Stimulated activated CD4-positive, alpha-beta T cell treated with anti-CD3 and anti-CD28 coated beads, Interleukin-2, amount 100 ng/mL, for 4 hours (primary cell): ENCODE data around the gene IZUMO2.
"Not testable (repeated sequence)": the region's sequence is repeated elsewhere in the genome, so short reads cannot be mapped to it uniquely, and the experiment has no call there.

Source experiments
- DNase-seq: peaks from one replicate; pipeline ENCODE4 v3.0.0-alpha.2; 2020; ENCODE audit warnings: low read depth

Gene IZUMO2

GRCh38 chr19:50184196-50184595, 21.1 kb upstream of the IZUMO2 start:
- no peak for DNase-seq

- DNase-seq = no peak
These were observed 18.0 kb upstream of the IZUMO2 start for GRCh38 chr19:50181121-50181520.

- no peak for DNase-seq
These were observed 15.9 kb upstream of the IZUMO2 start for GRCh38 chr19:50178859-50179537.

- no peak for DNase-seq
These were observed 15.2 kb upstream of the IZUMO2 start for GRCh38 chr19:50178320-50178719.

DNA sequence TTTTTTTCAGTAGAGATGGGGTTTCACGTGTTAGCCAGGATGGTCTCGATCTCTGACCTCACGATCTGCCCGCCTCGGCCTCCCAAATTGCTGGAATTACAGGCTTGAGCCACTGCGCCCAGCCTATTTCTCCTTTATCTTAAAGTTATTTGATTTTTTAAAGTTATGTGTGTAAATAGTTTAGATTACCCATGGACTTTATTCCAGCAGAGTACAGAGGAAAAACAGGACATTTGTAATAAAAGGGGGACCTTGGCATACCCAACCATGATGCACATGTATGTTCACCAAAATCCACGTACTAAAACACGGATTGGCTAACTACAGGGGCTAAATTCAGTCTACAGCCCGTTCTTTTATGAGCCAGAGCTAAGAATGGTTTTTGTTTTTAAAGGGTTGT, 13.7 kb upstream of the IZUMO2 start:
- DNase-seq = no peak

GRCh38 chr19:50175924-50176323, 12.8 kb upstream of the IZUMO2 start:
- DNase-seq = no peak

- no peak for DNase-seq
These were observed 11.2 kb upstream of the IZUMO2 start for GRCh38 chr19:50174100-50174793.

DNA sequence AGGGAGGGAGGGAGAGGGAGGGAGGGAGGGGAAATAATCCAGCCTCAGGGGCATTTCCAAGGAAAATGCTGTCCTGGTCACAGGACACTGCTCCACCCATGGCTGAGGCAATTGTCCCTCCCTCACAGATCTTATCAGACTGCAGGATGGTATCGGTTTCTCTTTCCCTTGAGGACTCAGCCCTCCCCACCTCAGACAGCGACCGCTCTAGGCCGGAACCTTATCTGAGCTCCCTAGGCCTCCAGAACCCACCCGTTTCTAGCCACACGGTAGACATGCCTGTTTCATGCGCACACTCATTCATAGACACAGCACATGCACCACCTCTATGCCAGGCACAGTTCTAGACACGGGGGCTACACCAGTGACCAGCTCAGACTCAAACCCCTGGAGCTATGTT, 10.0 kb upstream of the IZUMO2 start:
- no peak for DNase-seq

- DNase-seq = no peak
These were observed 9.6 kb upstream of the IZUMO2 start for GRCh38 chr19:50172726-50173125.

- no peak for DNase-seq
These were observed 8.7 kb upstream of the IZUMO2 start for GRCh38 chr19:50171752-50172151.

- no peak for DNase-seq
These were observed 4.2 kb upstream of the IZUMO2 start for GRCh38 chr19:50167314-50167721.

- no peak for DNase-seq
These were observed 4.0 kb downstream of the IZUMO2 start for GRCh38 chr19:50159078-50159477.

DNA sequence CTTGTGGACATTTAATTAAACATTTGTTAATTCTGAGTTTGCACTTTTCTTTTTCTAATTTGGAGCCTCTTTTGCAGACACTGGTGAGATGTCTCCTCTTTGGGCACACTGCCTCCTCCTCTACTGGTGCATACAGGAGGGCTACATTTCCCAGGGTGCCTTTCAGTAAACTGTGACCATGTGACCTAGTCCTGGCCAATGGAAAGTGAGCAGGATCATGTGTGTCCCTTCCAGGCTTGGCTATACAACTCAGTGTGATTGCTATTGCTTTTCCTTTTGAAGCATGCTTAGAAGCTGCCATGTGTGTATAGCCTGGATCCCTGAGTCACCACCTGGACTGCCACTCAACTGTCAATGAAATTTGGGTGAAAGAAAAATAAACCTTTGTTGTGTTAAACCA, 4.5 kb downstream of the IZUMO2 start:
- DNase-seq = no peak

GRCh38 chr19:50155520-50156109, 7.5 kb downstream of the IZUMO2 start:
- DNase-seq = no peak

GRCh38 chr19:50154529-50154928, 8.6 kb downstream of the IZUMO2 start:
- no peak for DNase-seq

DNA sequence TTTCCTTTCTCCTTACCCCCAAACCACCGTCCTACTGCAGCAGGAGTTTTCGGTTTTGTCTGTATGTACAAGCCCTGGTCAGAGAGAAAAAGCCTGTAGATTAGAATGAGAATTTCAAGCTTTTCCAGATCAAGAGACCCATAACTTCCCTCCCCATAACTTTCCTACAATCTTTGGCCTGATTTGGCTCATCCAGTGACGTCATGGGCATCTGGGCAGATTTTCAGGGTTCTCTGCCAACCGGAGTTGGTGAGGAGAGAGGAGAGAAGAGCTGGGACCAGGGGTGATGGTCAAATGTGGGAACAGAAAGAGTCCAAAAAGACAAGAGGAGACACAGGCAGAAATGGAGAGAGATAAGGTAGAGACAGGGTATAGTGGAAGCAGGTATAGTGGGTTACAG, 10.5 kb downstream of the IZUMO2 start:
- no peak for DNase-seq

DNA sequence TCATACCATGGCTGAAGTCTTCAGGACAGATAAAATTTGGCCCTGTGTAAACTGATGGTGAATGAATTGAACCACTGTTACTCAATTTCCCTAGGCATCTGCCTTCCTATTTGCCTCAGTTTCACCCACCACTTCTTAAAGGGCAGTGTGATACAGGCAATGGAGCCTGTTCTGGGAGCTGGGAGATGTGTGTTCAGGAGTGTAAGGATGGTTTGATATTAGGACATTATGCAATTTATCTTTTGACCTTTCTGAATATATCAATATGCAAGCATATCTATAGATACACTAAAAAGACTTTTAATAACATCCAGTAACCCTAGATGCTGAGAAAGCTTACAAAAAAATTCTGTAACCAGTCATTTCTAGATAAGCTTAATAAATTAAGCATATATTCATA, 14.6 kb downstream of the IZUMO2 start:
- no peak for DNase-seq

DNA sequence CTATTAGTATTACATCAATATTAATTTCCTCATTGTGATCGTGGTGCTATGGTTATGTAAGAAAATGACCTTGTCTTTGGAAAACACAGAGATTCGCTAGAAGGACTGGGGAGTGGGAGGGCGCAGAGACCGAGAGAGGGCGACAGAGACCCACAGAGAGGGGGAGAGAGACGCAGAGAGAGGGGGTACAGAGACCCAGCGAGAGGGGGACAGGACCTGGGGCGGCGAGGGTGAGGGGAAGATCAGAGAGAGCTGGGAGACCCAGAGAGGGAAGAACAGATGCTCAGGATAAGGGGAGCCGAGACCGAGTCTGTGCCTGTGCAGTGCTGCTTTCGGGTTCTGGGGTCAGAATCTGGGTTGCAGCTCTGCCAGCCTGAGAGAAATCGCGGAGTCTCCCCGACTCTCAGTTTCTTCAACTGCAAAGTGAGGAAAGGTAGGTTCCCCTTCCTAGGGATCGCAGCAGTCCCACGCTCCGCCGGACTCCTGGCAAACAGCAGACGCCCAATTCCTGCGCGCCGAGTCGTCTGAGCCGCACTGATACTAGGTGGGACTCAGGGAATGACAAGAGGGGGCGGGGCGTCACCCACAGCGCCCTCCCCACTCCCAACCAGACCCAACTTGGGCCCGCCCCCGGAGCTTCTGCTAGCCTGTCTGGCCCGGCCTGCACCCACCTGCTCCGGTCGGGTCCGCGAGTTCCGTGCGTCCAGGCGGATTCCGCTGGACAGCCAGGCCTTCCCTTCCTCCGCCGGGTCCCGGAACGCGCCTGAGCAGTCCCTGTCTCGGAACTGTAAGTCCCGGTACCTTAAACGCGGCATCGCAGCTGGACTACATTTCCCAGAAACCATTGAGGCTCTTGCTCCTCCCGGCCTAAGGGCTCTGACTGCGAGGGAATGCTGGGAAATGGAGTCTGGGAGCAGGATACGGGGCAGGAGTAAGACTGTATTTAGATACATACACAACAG, 15.3 kb downstream of the IZUMO2 start:
- peak; percentile 62 for DNase-seq

- DNase-seq = not testable (repeated sequence)
These were observed 21.2 kb downstream of the IZUMO2 start for GRCh38 chr19:50141921-50142320.

DNA sequence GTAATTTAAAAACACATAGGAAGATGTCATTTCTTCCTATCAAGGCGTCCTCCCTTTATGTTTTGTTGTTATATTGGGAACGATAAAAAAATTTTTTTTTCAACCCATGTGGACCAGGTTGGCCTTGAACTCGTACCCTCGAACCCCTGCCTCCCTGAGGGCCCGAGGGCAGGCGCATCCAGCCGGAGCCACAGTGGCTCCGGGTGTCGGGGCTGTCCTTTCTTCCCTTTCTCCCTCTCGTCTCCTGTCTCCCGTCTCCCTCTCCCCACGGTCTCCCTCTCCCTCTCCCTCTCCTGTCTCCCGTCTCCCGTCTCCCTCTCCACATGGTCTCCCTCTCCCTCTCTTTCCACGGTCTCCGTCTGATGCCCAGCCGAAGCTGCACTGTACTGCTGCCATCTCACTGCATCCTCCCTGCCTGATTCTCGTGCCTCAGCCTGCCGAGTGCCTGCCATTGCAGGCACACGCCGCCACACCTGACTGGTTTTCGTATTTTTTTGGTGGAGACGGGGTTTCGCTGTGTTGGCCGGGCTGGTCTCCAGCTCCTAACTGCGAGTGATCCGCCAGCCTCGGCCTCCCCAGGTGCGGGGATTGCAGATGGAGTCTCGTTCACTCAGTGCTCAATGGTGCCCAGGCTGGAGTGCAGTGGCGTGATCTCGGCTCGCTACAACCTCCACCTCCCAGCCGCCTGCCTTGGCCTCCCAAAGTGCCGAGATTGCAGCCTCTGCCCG, 22.8 kb downstream of the IZUMO2 start:
- DNase-seq = not testable (repeated sequence)

- DNase-seq = not testable (repeated sequence)
These were observed 26.3 kb downstream of the IZUMO2 start for GRCh38 chr19:50136603-50137365.
